GM18520 (cell line): ENCODE measurements around the gene MTERF4.

Experiments used
- ATAC-seq: cut with Tn5 transposase; IDR thresholded peaks from one replicate; pipeline ENCODE4 v1.9.1; 2021; ENCODE audit not compliant: unreplicated experiment

MTERF4 gene

GRCh38 chr2:241051578-241052487 is 50.3 kb downstream of the MTERF4 start:
- no peak for ATAC-seq

- ATAC-seq = no peak
Measured at GRCh38 chr2:241050624-241051577, 51.2 kb downstream of the MTERF4 start.

GRCh38 chr2:241049739-241050623 is 52.1 kb downstream of the MTERF4 start:
- no peak for ATAC-seq

- no peak for ATAC-seq
Measured at GRCh38 chr2:241048949-241049343, 53.1 kb downstream of the MTERF4 start.

GRCh38 chr2:241048149-241048948 is 53.7 kb downstream of the MTERF4 start:
- no peak for ATAC-seq

DNA sequence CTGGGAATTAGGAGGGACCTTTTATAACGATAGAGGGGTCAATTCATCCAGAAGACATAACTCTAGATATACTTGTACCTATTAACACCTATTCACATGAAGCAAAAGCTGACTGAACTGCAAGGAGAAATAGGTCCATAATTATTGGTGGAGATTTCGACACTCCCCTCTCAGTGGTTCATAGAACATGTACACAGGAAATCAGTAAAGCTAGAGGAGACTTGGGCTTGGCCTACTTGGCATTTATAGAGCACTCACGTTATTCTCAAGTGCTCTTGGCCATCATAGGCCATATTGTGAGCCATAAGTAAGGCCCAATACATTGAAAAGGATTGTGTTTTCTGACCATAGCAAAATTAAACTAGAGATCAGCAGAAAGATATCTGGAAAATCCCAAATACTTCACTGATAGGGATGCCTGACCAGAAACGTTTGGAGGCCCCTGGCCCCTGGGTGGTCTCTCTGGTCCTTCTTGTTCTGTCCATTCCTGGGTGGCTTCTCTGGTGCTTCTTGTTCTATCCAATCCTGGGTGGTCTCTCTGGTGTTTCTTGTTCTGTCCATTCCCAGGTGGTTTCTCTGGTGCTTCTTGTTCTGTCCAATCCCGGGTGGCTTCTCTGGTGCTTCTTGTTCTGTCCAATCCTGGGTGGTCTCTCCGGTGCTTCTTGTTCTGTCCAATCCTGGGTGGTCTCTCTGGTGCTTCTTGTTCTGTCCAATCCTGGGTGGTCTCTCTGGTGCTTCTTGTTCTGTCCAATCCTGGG is 54.7 kb downstream of the MTERF4 start:
- no peak for ATAC-seq
